Heart left ventricle (tissue), 16 donors: ENCODE results near the gene B3GALT5. TPM values are rescaled to one million over a fixed set of nuclear protein-coding genes. Genes with fewer than 3 reads are reported as not detected.

Experiments used
- ATAC-seq, 4 donors: fragments of 200-7000 bp; cut with Tn5 transposase; one replicate each; pipeline ENCODE4 v1.9.1; 2020 to 2022; ENCODE audit warnings: moderate library complexity in 4 of 4, mild to moderate bottlenecking in 3 of 4, moderate number of reproducible peaks in 1 of 4
- DNase-seq, 5 donors: peaks; one replicate each; pipeline ENCODE4 v3.0.0-alpha.2; 2020
- H3K27ac ChIP-seq, 12 donors: fragments of 200-600 bp; sonication (generic) in 4 of 12; one replicate each; pipeline versions ENCODE4 v1.5.0 to v1.8.0; 2016 to 2022; ENCODE audit warnings: mild to moderate bottlenecking in 2 of 12
- H3K27me3 ChIP-seq, 9 donors: fragments of 200-600 bp; sonication (generic) in 2 of 9; one replicate each; pipeline versions ENCODE4 v1.5.1 to v1.8.0; 2016 to 2022; ENCODE audit warnings: mild to moderate bottlenecking in 3 of 9
- H3K36me3 ChIP-seq, 9 donors: fragments of 200-600 bp; sonication (generic) in 2 of 9; one replicate each; pipeline versions ENCODE4 v1.5.0 to v1.8.0; 2018 to 2022; ENCODE audit warnings: mild to moderate bottlenecking in 2 of 9
- H3K4me1 ChIP-seq, 12 donors: fragments of 200-600 bp; sonication (generic) in 4 of 12; one replicate each; pipeline versions ENCODE4 v1.5.0 to v1.8.0; 2016 to 2022; ENCODE audit warnings: mild to moderate bottlenecking in 3 of 12
- H3K4me3 ChIP-seq, 12 donors: fragments of 200-600 bp; sonication (generic) in 4 of 12; one replicate each; pipeline versions ENCODE4 v1.5.0 to v1.8.0; 2017 to 2022; ENCODE audit warnings: mild to moderate bottlenecking in 9 of 12, moderate library complexity in 4 of 12
- H3K9me3 ChIP-seq, 12 donors: fragments of 200-600 bp; sonication (generic) in 4 of 12; one replicate each; pipeline versions ENCODE4 v1.5.0 to v1.8.0; 2016 to 2022; ENCODE audit warnings: mild to moderate bottlenecking in 1 of 12
- POLR2A ChIP-seq, 2 donors: fragments of 450-650 bp; IDR thresholded peaks; one replicate each; pipeline ENCODE4 v1.6.1; 2017; ENCODE audit warnings: antibody characterized with exemption in 2 of 2, mild to moderate bottlenecking in 2 of 2, moderate library complexity in 2 of 2
- WGBS, 4 donors: extraction: QIAGEN DNeasy Blood & Tissue Kit in 2 of 4; methylation state at CpG; one replicate each; pipeline versions ENCODE4 v1.1.5 to v1.1.7; 2013 to 2018; 5-methylcytosine and 5-hydroxymethylcytosine counted together
- intact Hi-C, 10 donors: fragments of 100-400 bp; cut with DNase I; formaldehyde crosslinking; loops; one replicate each; pipeline versions ENCODE4 v1.11.1 to v1.14.2; 2022
- long read RNA-seq, 3 donors: library from polyadenylated mRNA; unstranded; transcript quantifications; one replicate each; pipeline ENCODE4 v2.0.0, GENCODE V29; 2020 to 2021
- polyA plus RNA-seq, 2 donors: library from polyadenylated mRNA; stranded (reverse); fragments of 200-250 nt; gene quantifications; one replicate each; pipeline ENCODE4 v1.2.3, GENCODE V29; 2013
- total RNA-seq, 9 donors: library from RNA; depleted of rRNA in 2 of 9; stranded (reverse); fragments of >200 nt in 2 of 9; fragmentation: NEBNext Ultra II Directional in 3 of 9; extraction: Animal tissue kit (Norgen Biotek cat#: 25700) in 3 of 9; gene quantifications; one replicate each; pipeline versions ENCODE4 v1.1.0 to v1.2.4, GENCODE V29; 2016 to 2023
- TF ChIP-seq, protein P1 (sequence below), 12 donors: fragments of 200-600 bp; sonication (generic) in 4 of 12; IDR thresholded peaks; one replicate each; pipeline versions ENCODE4 v1.5.0 to v1.8.0; 2018 to 2022; ENCODE audit warnings: antibody characterized with exemption in 12 of 12, mild to moderate bottlenecking in 5 of 12
- donor health status: ischemic (EF 13 %, LVEDD 7.1; RV severe dilation, severe dysfunction).
- donor health status: healthy with polysubstance abuse.
- donor health status: DM: no; HTN: yes; CAD: no.
- donor health status: DM: no; HTN: no; CAD: no.
- donor health status: ischemic (EF 25% LVEDD 6.9; RV normal size, moderate dysfunction).
- donor health status: ischemic (EF 25% LVEDD 5.7; RV mildly dilated, moderate dysfunction).
- donor health status: healthy.
- donor health status: DM: yes; HTN: yes; CAD: no.
- donor health status: ischemic (EF 35%, LVEDD 5.7; RV mildly dilated, moderate dysfunction).
- donor health status: nonischemic (EF 11% LVEDD 7.7; RV severe dilation, severe dysfunction).
- donor health status: DM: yes; HTN: yes; CAD: no.
- donor health status: PGD.
- donor health status: ischemic (EF 29% LVEDD 5.4; RV normal size, mild dysfunction).
- donor health status: nonischemic (EF 23%, LVEDD 6.1; RV moderate dilation, normal function).

The B3GALT5 gene, protein sequence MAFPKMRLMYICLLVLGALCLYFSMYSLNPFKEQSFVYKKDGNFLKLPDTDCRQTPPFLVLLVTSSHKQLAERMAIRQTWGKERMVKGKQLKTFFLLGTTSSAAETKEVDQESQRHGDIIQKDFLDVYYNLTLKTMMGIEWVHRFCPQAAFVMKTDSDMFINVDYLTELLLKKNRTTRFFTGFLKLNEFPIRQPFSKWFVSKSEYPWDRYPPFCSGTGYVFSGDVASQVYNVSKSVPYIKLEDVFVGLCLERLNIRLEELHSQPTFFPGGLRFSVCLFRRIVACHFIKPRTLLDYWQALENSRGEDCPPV
- under 1 TPM in 7 of 9 donors, not detected in 2; 0.02 to 0.71 (median 0.12) TPM for total RNA-seq
- under 1 TPM; 0.01 to 0.04 TPM for polyA plus RNA-seq
- long read RNA-seq, donor 1: 0 reads
- long read RNA-seq, donor 2: 0 reads
- long read RNA-seq, donor 3: 0 reads

DNA sequence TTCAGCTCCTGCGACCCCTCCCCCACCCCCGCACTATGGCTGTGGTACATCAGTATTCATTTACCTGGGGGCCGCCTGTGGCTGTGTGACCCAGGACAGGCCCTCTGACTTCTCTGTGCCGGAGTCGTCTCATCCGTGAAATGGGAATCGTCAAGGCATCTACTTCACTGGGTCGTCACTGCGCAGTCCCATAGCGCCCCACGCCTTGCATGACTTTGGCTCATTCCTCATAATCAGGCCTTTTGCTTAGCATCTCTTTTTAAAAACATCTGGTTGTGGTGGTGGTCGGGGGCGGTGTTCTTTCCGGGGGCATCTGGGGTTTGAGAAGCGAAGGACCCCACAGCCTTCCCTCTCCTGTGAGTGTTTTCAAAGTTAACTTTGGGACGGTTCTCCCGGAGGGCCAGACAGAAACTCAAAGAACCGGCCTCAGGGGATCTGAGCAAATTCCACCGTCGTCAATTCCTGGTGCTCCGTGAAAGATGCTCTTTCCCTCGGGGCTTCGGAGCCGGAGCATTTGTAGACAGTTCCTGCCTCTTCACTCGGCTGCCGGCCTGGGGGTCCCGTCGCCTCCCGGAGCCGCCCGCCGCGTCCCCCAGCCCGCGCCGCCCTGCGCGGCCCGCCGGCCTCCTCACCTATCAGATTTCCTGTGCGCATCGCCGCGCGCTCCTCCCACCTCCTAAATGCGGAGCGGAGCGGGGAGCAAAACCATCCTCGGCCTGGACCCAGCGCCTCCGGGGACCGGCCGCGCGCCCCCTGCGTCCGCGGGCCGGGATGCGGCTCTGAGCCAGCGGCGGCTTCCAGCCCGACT, at the start of gene B3GALT5:
TSS of gene B3GALT5 (plus strand) at position 708 of the 808 bp plus-strand sequence. CDS start 47,620 bp downstream, outside the sequence.
- peaks cover 0 to 41% (median 19%) of the 10 kb centered on the region in 9 donors for H3K27me3 ChIP-seq
- TF ChIP-seq POLR2A (IDR thresholded peaks at IDR 0.05): no peak
- TF ChIP-seq, protein P1, sequence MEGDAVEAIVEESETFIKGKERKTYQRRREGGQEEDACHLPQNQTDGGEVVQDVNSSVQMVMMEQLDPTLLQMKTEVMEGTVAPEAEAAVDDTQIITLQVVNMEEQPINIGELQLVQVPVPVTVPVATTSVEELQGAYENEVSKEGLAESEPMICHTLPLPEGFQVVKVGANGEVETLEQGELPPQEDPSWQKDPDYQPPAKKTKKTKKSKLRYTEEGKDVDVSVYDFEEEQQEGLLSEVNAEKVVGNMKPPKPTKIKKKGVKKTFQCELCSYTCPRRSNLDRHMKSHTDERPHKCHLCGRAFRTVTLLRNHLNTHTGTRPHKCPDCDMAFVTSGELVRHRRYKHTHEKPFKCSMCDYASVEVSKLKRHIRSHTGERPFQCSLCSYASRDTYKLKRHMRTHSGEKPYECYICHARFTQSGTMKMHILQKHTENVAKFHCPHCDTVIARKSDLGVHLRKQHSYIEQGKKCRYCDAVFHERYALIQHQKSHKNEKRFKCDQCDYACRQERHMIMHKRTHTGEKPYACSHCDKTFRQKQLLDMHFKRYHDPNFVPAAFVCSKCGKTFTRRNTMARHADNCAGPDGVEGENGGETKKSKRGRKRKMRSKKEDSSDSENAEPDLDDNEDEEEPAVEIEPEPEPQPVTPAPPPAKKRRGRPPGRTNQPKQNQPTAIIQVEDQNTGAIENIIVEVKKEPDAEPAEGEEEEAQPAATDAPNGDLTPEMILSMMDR (IDR thresholded peaks at IDR 0.05): no peak
- DNase-seq (no peak), ATAC-seq (peak in 2 of 4 donors; percentile 18 to 47)
- H3K9me3 ChIP-seq: no peaks in the 10 kb centered on the region
- no peaks in the 10 kb centered on the region for H3K36me3 ChIP-seq
- peaks cover 0 to 7% (median 0%) of the 10 kb centered on the region in 12 donors for H3K4me1 ChIP-seq
- WGBS, 4 donors: 9 to 30% (median 15%) methylated on average over 21 to 63 of the region's 63 CpGs
- H3K27ac ChIP-seq: no peak within 1 kb of the TSS
- intact Hi-C loops: no loop called here
- peak within 1 kb of the TSS; percentile 2 to 54 (median 42) for H3K4me3 ChIP-seq

DNA sequence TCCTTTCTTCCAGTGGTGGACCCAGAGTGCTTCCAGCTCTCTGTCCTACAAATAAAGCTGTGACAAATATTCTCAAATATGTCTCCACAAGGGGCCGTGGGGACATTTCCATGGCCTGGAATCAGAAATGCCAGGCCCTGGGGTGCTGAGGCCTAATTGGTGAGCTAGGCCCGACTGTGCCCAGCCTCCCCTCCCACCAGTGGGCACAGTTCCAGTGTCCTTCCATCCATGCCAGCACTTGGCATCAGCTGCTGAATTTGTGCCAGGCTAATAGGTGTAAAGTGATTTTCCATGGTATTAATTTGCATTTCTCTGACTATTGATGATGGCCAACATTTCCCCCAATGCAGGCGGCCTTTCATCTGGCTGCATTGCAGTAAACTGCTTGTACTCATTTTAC, 48.5 kb upstream of the B3GALT5 start:
- Histone ChIP-seq H3K9me3 (no peaks in the 10 kb centered on the region), H3K4me1 (peaks cover 0 to 34% (median 6%) of the 10 kb centered on the region in 12 donors), H3K36me3 (no peaks in the 10 kb centered on the region), H3K27ac (peak overlapping the region in 10 of 12 donors; percentile 7 to 87 (median 56)), H3K4me3 (no peak overlapping the region), H3K27me3 (no peaks in the 10 kb centered on the region)
- ATAC-seq (peak; percentile 80 to 92 (median 88)), DNase-seq (peak; percentile 63 to 81 (median 70))
- TF ChIP-seq, protein P1 (IDR thresholded peaks at IDR 0.05): no peak
- no peak for TF ChIP-seq POLR2A (IDR thresholded peaks at IDR 0.05)
- intact Hi-C loops: no loop called here
- 46 to 73% (median 59%) methylated on average over 3 of the region's 3 CpGs for WGBS, 4 donors

DNA sequence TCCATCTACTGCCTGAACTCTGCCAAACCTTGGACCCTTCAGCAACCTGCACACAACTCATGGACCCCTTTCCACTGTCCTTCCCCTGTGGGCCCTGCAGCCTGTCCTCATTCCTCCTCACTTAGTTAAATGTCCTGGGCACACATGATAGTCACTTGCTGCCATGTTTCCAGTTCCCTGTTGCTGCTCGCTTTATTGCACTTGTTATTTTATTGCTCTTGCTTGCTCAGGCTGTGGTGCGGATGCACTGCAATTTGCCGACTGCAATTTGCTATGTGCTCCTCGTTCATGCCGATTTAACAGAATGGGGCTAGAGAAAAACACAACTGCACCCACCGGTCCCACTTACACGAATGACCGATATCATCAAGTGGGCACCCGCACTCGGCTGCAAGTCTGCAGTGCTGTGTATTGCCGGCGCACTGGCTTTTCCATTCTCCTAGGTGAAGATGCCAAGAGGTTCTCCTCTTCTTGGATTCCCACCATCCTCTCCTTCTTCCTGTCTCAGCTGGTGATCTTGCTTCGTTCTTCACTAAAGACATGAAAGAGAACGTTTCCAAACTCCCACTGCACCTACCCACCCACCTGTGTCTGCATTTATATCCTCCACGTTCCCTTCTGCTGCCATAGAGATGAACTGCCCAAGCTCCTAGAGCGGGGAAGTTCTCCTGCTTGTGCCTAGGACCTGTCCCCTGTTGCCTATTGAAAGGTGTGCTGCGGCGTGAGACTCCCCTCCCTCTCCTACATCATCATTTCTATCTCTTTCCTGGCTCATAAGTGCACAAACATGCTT, 45.4 kb upstream of the B3GALT5 start:
- H3K9me3 ChIP-seq: no peaks in the 10 kb centered on the region
- H3K27me3 ChIP-seq: no peaks in the 10 kb centered on the region
- intact Hi-C loops: no loop called here
- WGBS, 4 donors: 90 to 96% (median 91%) methylated on average over 18 of the region's 18 CpGs
- no peak for TF ChIP-seq POLR2A (IDR thresholded peaks at IDR 0.05)
- TF ChIP-seq, protein P1 (IDR thresholded peaks at IDR 0.05): no peak
- H3K27ac ChIP-seq: no peak overlapping the region
- peaks cover 0 to 23% (median 4%) of the 10 kb centered on the region in 12 donors for H3K4me1 ChIP-seq
- no peak for DNase-seq
- ATAC-seq: no peak
- H3K36me3 ChIP-seq: no peaks in the 10 kb centered on the region
- H3K4me3 ChIP-seq: no peak overlapping the region
